ENCODE results near the gene MUC3A.

Gene MUC3A

DNA sequence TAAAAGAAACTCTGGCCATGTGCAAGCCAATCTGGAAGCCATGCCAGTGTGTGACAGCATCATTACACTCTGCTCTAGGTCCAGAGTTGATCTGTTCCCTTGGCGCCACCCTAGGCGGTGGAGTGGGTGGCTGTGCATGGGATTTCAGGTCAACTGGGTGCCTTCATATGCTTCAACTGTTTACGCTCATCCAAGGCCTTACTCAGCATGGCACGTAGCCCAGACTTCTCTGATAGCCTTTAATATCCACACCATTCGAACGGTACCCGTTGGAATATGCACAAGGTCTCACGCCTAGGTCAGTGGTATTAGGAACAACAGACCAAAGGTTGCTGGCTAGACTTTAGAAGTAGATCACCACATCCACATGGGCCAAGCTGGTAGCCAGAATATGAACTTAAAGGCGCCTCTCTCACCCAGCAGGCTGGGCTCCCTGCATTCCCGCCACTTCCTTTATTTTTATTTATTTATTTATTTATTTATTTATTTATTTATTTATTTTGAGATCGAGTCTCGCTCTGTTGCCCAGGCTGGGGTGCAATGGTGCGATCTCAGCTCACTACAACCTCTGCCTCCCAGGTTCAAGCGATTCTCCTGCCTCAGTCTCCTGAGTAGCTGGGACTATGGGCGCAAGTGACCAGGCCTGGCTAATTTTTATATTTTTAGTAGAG is 35.0 kb upstream of the MUC3A start (continued):
- TF ChIP-seq, protein P1, sequence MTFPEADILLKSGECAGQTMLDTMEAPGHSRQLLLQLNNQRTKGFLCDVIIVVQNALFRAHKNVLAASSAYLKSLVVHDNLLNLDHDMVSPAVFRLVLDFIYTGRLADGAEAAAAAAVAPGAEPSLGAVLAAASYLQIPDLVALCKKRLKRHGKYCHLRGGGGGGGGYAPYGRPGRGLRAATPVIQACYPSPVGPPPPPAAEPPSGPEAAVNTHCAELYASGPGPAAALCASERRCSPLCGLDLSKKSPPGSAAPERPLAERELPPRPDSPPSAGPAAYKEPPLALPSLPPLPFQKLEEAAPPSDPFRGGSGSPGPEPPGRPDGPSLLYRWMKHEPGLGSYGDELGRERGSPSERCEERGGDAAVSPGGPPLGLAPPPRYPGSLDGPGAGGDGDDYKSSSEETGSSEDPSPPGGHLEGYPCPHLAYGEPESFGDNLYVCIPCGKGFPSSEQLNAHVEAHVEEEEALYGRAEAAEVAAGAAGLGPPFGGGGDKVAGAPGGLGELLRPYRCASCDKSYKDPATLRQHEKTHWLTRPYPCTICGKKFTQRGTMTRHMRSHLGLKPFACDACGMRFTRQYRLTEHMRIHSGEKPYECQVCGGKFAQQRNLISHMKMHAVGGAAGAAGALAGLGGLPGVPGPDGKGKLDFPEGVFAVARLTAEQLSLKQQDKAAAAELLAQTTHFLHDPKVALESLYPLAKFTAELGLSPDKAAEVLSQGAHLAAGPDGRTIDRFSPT (tag by site-specific recombination; IDR thresholded peaks at IDR 0.05): no peak
- TF ChIP-seq ZNF670 (tag by site-specific recombination; IDR thresholded peaks at IDR 0.05; ENCODE audit: low read depth): no peak
- TF ChIP-seq ZNF521 (tag by site-specific recombination; IDR thresholded peaks at IDR 0.05): no peak
- no peak for TF ChIP-seq ZNF157 (tag by site-specific recombination; IDR thresholded peaks at IDR 0.05)
- TF ChIP-seq ZNF416 (tag by site-specific recombination; IDR thresholded peaks at IDR 0.05): no peak
- no peak for TF ChIP-seq GLI4 (tag by site-specific recombination; IDR thresholded peaks at IDR 0.05)
- TF ChIP-seq ZNF202 (tag by site-specific recombination; IDR thresholded peaks at IDR 0.05; ENCODE audit: borderline replicate concordance): 0 out of 2 replicates have a peak, but pooled peaks have one; percentile 49
- no peak for TF ChIP-seq ZNF76 (tag by site-specific recombination; IDR thresholded peaks at IDR 0.05; ENCODE audit: borderline replicate concordance, low read depth)
- TF ChIP-seq SCRT2 (tag by site-specific recombination; IDR thresholded peaks at IDR 0.05): no peak
- no peak for TF ChIP-seq ZNF223 (tag by site-specific recombination; IDR thresholded peaks at IDR 0.05)
- no peak for TF ChIP-seq ZNF324 (tag by site-specific recombination; IDR thresholded peaks at IDR 0.05)
- TF ChIP-seq ZNF10 (tag by site-specific recombination; IDR thresholded peaks at IDR 0.05): no peak
- 0 out of 2 replicates have a peak, but pooled peaks have one; percentile 46 for TF ChIP-seq ZNF292 (tag by site-specific recombination; IDR thresholded peaks at IDR 0.05; ENCODE audit: borderline replicate concordance, low read depth)
- TF ChIP-seq ZNF48 (tag by site-specific recombination; IDR thresholded peaks at IDR 0.05): no peak
- TF ChIP-seq KLF10 (tag by site-specific recombination; IDR thresholded peaks at IDR 0.05): no peak
- no peak for TF ChIP-seq GFI1B (tag by site-specific recombination; IDR thresholded peaks at IDR 0.05)
- TF ChIP-seq ZNF24 (tag by site-specific recombination; IDR thresholded peaks at IDR 0.05): no peak
- no peak for TF ChIP-seq SALL2 (tag by site-specific recombination; IDR thresholded peaks at IDR 0.05; ENCODE audit: borderline replicate concordance)
- TF ChIP-seq HOXD13 (CRISPR knock-in tag; IDR thresholded peaks at IDR 0.05; ENCODE audit: borderline replicate concordance): no peak
- TF ChIP-seq ZNF302 (tag by site-specific recombination; IDR thresholded peaks at IDR 0.05; ENCODE audit: low read depth): no peak
- TF ChIP-seq PRDM2 (tag by site-specific recombination; IDR thresholded peaks at IDR 0.05; ENCODE audit: borderline replicate concordance): no peak
- peak; percentile 72 for TF ChIP-seq ZNF558 (tag by site-specific recombination; IDR thresholded peaks at IDR 0.05)
- no peak for TF ChIP-seq ZNF792 (tag by site-specific recombination; IDR thresholded peaks at IDR 0.05)
- TF ChIP-seq ZNF548 (tag by site-specific recombination; IDR thresholded peaks at IDR 0.05): no peak
- TF ChIP-seq ZNF169 (tag by site-specific recombination; IDR thresholded peaks at IDR 0.05): no peak
- no peak for TF ChIP-seq ZNF341 (tag by site-specific recombination; IDR thresholded peaks at IDR 0.05; ENCODE audit: low read depth)
- peak; percentile 70 for TF ChIP-seq ZNF555 (tag by site-specific recombination; conservative IDR thresholded peaks at IDR 0.05)
- no peak for TF ChIP-seq RBAK (tag by site-specific recombination; IDR thresholded peaks at IDR 0.05)
- TF ChIP-seq ZNF132 (tag by site-specific recombination; IDR thresholded peaks at IDR 0.05; ENCODE audit: borderline replicate concordance): no peak
- TF ChIP-seq, protein P2, sequence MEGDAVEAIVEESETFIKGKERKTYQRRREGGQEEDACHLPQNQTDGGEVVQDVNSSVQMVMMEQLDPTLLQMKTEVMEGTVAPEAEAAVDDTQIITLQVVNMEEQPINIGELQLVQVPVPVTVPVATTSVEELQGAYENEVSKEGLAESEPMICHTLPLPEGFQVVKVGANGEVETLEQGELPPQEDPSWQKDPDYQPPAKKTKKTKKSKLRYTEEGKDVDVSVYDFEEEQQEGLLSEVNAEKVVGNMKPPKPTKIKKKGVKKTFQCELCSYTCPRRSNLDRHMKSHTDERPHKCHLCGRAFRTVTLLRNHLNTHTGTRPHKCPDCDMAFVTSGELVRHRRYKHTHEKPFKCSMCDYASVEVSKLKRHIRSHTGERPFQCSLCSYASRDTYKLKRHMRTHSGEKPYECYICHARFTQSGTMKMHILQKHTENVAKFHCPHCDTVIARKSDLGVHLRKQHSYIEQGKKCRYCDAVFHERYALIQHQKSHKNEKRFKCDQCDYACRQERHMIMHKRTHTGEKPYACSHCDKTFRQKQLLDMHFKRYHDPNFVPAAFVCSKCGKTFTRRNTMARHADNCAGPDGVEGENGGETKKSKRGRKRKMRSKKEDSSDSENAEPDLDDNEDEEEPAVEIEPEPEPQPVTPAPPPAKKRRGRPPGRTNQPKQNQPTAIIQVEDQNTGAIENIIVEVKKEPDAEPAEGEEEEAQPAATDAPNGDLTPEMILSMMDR (tag by site-specific recombination; IDR thresholded peaks at IDR 0.05): no peak
- no peak for TF ChIP-seq ZNF18 (tag by site-specific recombination; IDR thresholded peaks at IDR 0.05)

Data from HEK293 (cell line).